Measurements from ENCODE around the gene LSMEM2.

Gene LSMEM2

GRCh38 chr3:50327129-50327528 is 48.2 kb downstream of the LSMEM2 start:
- FAIRE-seq (no peak), DNase-seq (ENCODE audit: insufficient read length, low spot score) (no peak)
- no peak for TF ChIP-seq POLR2A (IDR thresholded peaks at IDR 0.05; ENCODE audit: low read depth, low read length)

- peak; percentile 57; the same call in 1 of the 2 replicates for TF ChIP-seq POLR2A (IDR thresholded peaks at IDR 0.05; ENCODE audit: low read depth, low read length)
- FAIRE-seq (no peak), DNase-seq (ENCODE audit: insufficient read length, low spot score) (peak; percentile 94)
These were observed 49.2 kb downstream of the LSMEM2 start, which contains the start of gene TUSC2 for GRCh38 chr3:50327943-50328691. Gene TUSC2 (minus strand): TSS chr3:50328223. CDS start chr3:50328099, 124 bp downstream.

GRCh38 chr3:50330330-50330729 is 51.4 kb downstream of the LSMEM2 start:
- no peak for TF ChIP-seq POLR2A (IDR thresholded peaks at IDR 0.05; ENCODE audit: low read depth, low read length)
- DNase-seq (ENCODE audit: insufficient read length, low spot score) (no peak), FAIRE-seq (no peak)

GRCh38 chr3:50331364-50331907 is 52.5 kb downstream of the LSMEM2 start:
- no peak for TF ChIP-seq POLR2A (IDR thresholded peaks at IDR 0.05; ENCODE audit: low read depth, low read length)
- no peak for DNase-seq (ENCODE audit: insufficient read length, low spot score)
- FAIRE-seq, result no peak

GRCh38 chr3:50333744-50334328 is 54.9 kb downstream of the LSMEM2 start:
- no peak for TF ChIP-seq POLR2A (IDR thresholded peaks at IDR 0.05; ENCODE audit: low read depth, low read length)
- FAIRE-seq, result no peak
- DNase-seq (ENCODE audit: insufficient read length, low spot score), result no peak

- TF ChIP-seq POLR2A (IDR thresholded peaks at IDR 0.05; ENCODE audit: low read depth, low read length), result no peak
- FAIRE-seq (no peak), DNase-seq (ENCODE audit: insufficient read length, low spot score) (no peak)
These were observed 55.6 kb downstream of the LSMEM2 start for GRCh38 chr3:50334339-50335075.

GRCh38 chr3:50336452-50337174 is 57.7 kb downstream of the LSMEM2 start:
- DNase-seq (ENCODE audit: insufficient read length, low spot score) (no peak), FAIRE-seq (no peak)
- no peak for TF ChIP-seq POLR2A (IDR thresholded peaks at IDR 0.05; ENCODE audit: low read depth, low read length)

GRCh38 chr3:50337175-50337861 is 58.4 kb downstream of the LSMEM2 start:
- DNase-seq (ENCODE audit: insufficient read length, low spot score), result peak; percentile 100
- peak; percentile 68 for FAIRE-seq
- TF ChIP-seq POLR2A (IDR thresholded peaks at IDR 0.05; ENCODE audit: low read depth, low read length), result peak; percentile 86

Data from H54 (cell line).